GM12873 (cell line): ENCODE measurements around the gene SYNGR2.

Experiments
- CTCF ChIP-seq: IDR thresholded peaks from 2 replicates; pipeline ENCODE4 v1.5.1; 2012; ENCODE audit warnings: low read depth, mild to moderate bottlenecking, moderate library complexity, low read length, control low read depth; ENCODE audit not compliant: insufficient read depth; ENCODE audit errors: missing control alignments

Gene SYNGR2

GRCh38 chr17:78123258-78123929, 45.0 kb upstream of the SYNGR2 start:
- no peak for TF ChIP-seq CTCF

GRCh38 chr17:78124081-78124835, 44.1 kb upstream of the SYNGR2 start:
- TF ChIP-seq CTCF: no peak

DNA sequence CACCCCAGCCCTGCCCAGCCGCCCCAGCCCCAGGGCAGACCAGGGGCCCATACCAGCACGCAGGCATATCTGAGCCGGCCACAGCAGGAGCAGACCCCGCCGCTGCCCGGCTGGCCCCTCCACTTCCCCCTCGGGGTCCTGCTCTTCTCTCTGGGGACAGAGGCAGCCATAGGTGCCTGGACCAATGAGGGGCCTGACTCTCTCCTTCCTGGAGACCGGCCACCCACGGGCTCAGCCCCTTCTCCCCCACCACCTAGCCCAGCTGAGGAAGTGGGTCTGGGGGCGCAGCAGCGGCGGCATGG, 43.6 kb upstream of the SYNGR2 start:
- TF ChIP-seq CTCF: no peak

- TF ChIP-seq CTCF: no peak
Measured at GRCh38 chr17:78125138-78125913, 43.1 kb upstream of the SYNGR2 start.

GRCh38 chr17:78125976-78126894, 42.1 kb upstream of the SYNGR2 start:
- TF ChIP-seq CTCF: no peak

GRCh38 chr17:78126895-78127238, 41.5 kb upstream of the SYNGR2 start:
- TF ChIP-seq CTCF: no peak
